ENCODE data around the gene SMARCB1. TPM values are rescaled to one million over a fixed set of nuclear protein-coding genes. Genes with fewer than 3 reads are reported as not detected.

The SMARCB1 gene
- total RNA-seq, 4 donors from 2014 or later: 54.2 to 73.9 (median 61.3) TPM

GRCh38 chr22:23868580-23868979 lies 81.8 kb downstream of the SMARCB1 start:
- H3K27ac ChIP-seq: no peak overlapping the region
- no peak overlapping the region for H3K4me3 ChIP-seq
- no peaks in the 10 kb centered on the region for H3K27me3 ChIP-seq
- 96% methylated on average over 3 of the region's 4 CpGs for WGBS
- H3K36me3 ChIP-seq: peaks cover 19% of the 10 kb centered on the region
- TF ChIP-seq POLR2AphosphoS5 (IDR thresholded peaks at IDR 0.05): no peak
- TF ChIP-seq EP300 (IDR thresholded peaks at IDR 0.05): no peak
- TF ChIP-seq CTCF (IDR thresholded peaks at IDR 0.05): no peak
- no peak for TF ChIP-seq POLR2A (IDR thresholded peaks at IDR 0.05)
- DNase-seq (ENCODE audit: low spot score in 2 of 2): no peak
- H3K9me3 ChIP-seq: no peaks in the 10 kb centered on the region
- no peaks in the 10 kb centered on the region for H3K4me1 ChIP-seq

GRCh38 chr22:23874871-23875270 lies 88.1 kb downstream of the SMARCB1 start:
- Histone ChIP-seq H3K27me3 (no peaks in the 10 kb centered on the region), H3K36me3 (peaks cover 6% of the 10 kb centered on the region), H3K9me3 (no peaks in the 10 kb centered on the region), H3K27ac (no peak overlapping the region), H3K4me3 (no peak overlapping the region), H3K4me1 (no peaks in the 10 kb centered on the region)
- WGBS: 87% methylated on average over 4 of the region's 4 CpGs
- no peak for DNase-seq (ENCODE audit: low spot score in 2 of 2)
- TF ChIP-seq CTCF (IDR thresholded peaks at IDR 0.05) (no peak), POLR2A (IDR thresholded peaks at IDR 0.05) (no peak), EP300 (IDR thresholded peaks at IDR 0.05) (no peak), POLR2AphosphoS5 (IDR thresholded peaks at IDR 0.05) (no peak)

GRCh38 chr22:23875801-23876200 lies 89.0 kb downstream of the SMARCB1 start:
- H3K4me3 ChIP-seq: no peak overlapping the region
- H3K9me3 ChIP-seq: no peaks in the 10 kb centered on the region
- no peak overlapping the region for H3K27ac ChIP-seq
- WGBS: 83% methylated on average over 2 of the region's 2 CpGs
- DNase-seq (ENCODE audit: low spot score in 2 of 2): no peak
- no peaks in the 10 kb centered on the region for H3K27me3 ChIP-seq
- TF ChIP-seq CTCF (IDR thresholded peaks at IDR 0.05) (no peak), POLR2AphosphoS5 (IDR thresholded peaks at IDR 0.05) (no peak), EP300 (IDR thresholded peaks at IDR 0.05) (no peak), POLR2A (IDR thresholded peaks at IDR 0.05) (no peak)
- no peaks in the 10 kb centered on the region for H3K4me1 ChIP-seq
- peaks cover 5% of the 10 kb centered on the region for H3K36me3 ChIP-seq

- Histone ChIP-seq H3K27me3 (no peaks in the 10 kb centered on the region), H3K4me1 (no peaks in the 10 kb centered on the region), H3K27ac (no peak overlapping the region), H3K9me3 (no peaks in the 10 kb centered on the region), H3K36me3 (peaks cover 5% of the 10 kb centered on the region), H3K4me3 (no peak overlapping the region)
- no peak for DNase-seq (ENCODE audit: low spot score in 2 of 2)
- TF ChIP-seq POLR2A (IDR thresholded peaks at IDR 0.05) (no peak), POLR2AphosphoS5 (IDR thresholded peaks at IDR 0.05) (no peak), EP300 (IDR thresholded peaks at IDR 0.05) (no peak), CTCF (IDR thresholded peaks at IDR 0.05) (no peak)
- WGBS: 94% methylated on average over 3 of the region's 8 CpGs
Observed at GRCh38 chr22:23877566-23877965, 90.8 kb downstream of the SMARCB1 start.

GRCh38 chr22:23878219-23878618 lies 91.5 kb downstream of the SMARCB1 start:
- no peaks in the 10 kb centered on the region for H3K4me1 ChIP-seq
- H3K27me3 ChIP-seq: no peaks in the 10 kb centered on the region
- no peak overlapping the region for H3K4me3 ChIP-seq
- no peaks in the 10 kb centered on the region for H3K9me3 ChIP-seq
- TF ChIP-seq CTCF (IDR thresholded peaks at IDR 0.05) (no peak), EP300 (IDR thresholded peaks at IDR 0.05) (no peak), POLR2A (IDR thresholded peaks at IDR 0.05) (no peak), POLR2AphosphoS5 (IDR thresholded peaks at IDR 0.05) (no peak)
- H3K27ac ChIP-seq: no peak overlapping the region
- DNase-seq (ENCODE audit: low spot score in 2 of 2): no peak
- 91% methylated on average over 7 of the region's 7 CpGs for WGBS
- H3K36me3 ChIP-seq: peaks cover 5% of the 10 kb centered on the region
